Mesenchymal stem cell (in vitro differentiated cells and primary cell): ENCODE data around the gene CHST12.

ENCODE experiments used
- DNase-seq: peaks from one replicate; pipeline ENCODE4 v3.0.0-alpha.2; 2013
- H2AFZ ChIP-seq: one replicate; pipeline ENCODE4 v1.6.1; 2013; ENCODE audit warnings: low read depth, mild to moderate bottlenecking, control low read depth, inconsistent platforms, low read length, moderate library complexity
- H2AK5ac ChIP-seq: 2 replicates; pipeline ENCODE4 v1.6.1; 2013; ENCODE audit warnings: low read length, moderate library complexity, mild to moderate bottlenecking, inconsistent platforms; ENCODE audit not compliant: severe bottlenecking
- H2BK120ac ChIP-seq: one replicate; pipeline ENCODE4 v1.6.1; 2013; ENCODE audit warnings: low read depth, mild to moderate bottlenecking, inconsistent platforms, low read length, moderate library complexity
- H2BK12ac ChIP-seq, 2 experiments: one replicate each; pipeline ENCODE4 v1.6.1; 2013; ENCODE audit warnings: inconsistent platforms in 2 of 2, low read length in 2 of 2, mild to moderate bottlenecking in 2 of 2, moderate library complexity in 2 of 2, control low read depth in 1 of 2
- H2BK15ac ChIP-seq: one replicate; pipeline ENCODE4 v1.6.1; 2013; ENCODE audit warnings: mild to moderate bottlenecking, low read depth, inconsistent platforms; ENCODE audit not compliant: poor library complexity, severe bottlenecking
- H2BK5ac ChIP-seq: 2 replicates; pipeline ENCODE4 v1.6.1; 2013; ENCODE audit warnings: low read depth, mild to moderate bottlenecking, low read length, control low read depth, inconsistent platforms; ENCODE audit not compliant: poor library complexity, severe bottlenecking
- H3K14ac ChIP-seq, 2 experiments: one replicate each; pipeline ENCODE4 v1.6.1; 2013; ENCODE audit warnings: inconsistent platforms in 2 of 2, low read length in 2 of 2, control low read depth in 1 of 2, mild to moderate bottlenecking in 1 of 2, moderate library complexity in 1 of 2
- H3K18ac ChIP-seq, 2 experiments: one replicate each; pipeline ENCODE4 v1.6.1; 2013; ENCODE audit warnings: inconsistent platforms in 2 of 2, low read length in 2 of 2, control low read depth in 1 of 2, low read depth in 1 of 2, mild to moderate bottlenecking in 1 of 2
- H3K23ac ChIP-seq, 2 experiments: one replicate each; pipeline ENCODE4 v1.6.1; 2013; ENCODE audit warnings: inconsistent platforms in 2 of 2, low read length in 2 of 2, mild to moderate bottlenecking in 2 of 2, moderate library complexity in 2 of 2, control low read depth in 1 of 2
- H3K27ac ChIP-seq: 2 replicates; pipeline ENCODE4 v1.5.1; 2013; ENCODE audit warnings: mild to moderate bottlenecking, moderate library complexity, low read length, control low read depth, inconsistent platforms; ENCODE audit not compliant: poor library complexity, severe bottlenecking
- H3K27me3 ChIP-seq, 2 experiments: 2 replicates each; pipeline versions ENCODE4 v1.6.1 to v1.7.0; 2013; ENCODE audit warnings: low read length in 2 of 2, mild to moderate bottlenecking in 2 of 2, moderate library complexity in 2 of 2, control low read depth in 1 of 2, inconsistent platforms in 1 of 2; ENCODE audit not compliant: control insufficient read depth in 1 of 2, insufficient read depth in 1 of 2
- H3K36me3 ChIP-seq, 2 experiments: 2 replicates each; pipeline versions ENCODE4 v1.6.1 to v1.7.0; 2013; ENCODE audit warnings: low read length in 2 of 2, control low read depth in 1 of 2, inconsistent platforms in 1 of 2, low read depth in 1 of 2, mild to moderate bottlenecking in 1 of 2; ENCODE audit not compliant: insufficient read depth in 2 of 2, control insufficient read depth in 1 of 2
- H3K4ac ChIP-seq, 2 experiments: one replicate each; pipeline ENCODE4 v1.6.1; 2013; ENCODE audit warnings: inconsistent platforms in 2 of 2, low read length in 2 of 2, mild to moderate bottlenecking in 2 of 2, moderate library complexity in 2 of 2, control low read depth in 1 of 2, low read depth in 1 of 2
- H3K4me1 ChIP-seq: 2 replicates; pipeline ENCODE4 v1.6.1; 2013; ENCODE audit warnings: low read depth, low read length, control low read depth; ENCODE audit not compliant: control insufficient read depth, insufficient read depth
- H3K4me2 ChIP-seq: 2 replicates; pipeline ENCODE4 v1.6.1; 2013; ENCODE audit warnings: low read length, mild to moderate bottlenecking, inconsistent platforms; ENCODE audit not compliant: poor library complexity, severe bottlenecking
- H3K4me3 ChIP-seq, 2 experiments: 2 replicates each; pipeline versions ENCODE4 v1.5.1 to v1.7.0; 2013; ENCODE audit warnings: low read length in 2 of 2, mild to moderate bottlenecking in 2 of 2, control low read depth in 1 of 2, low read depth in 1 of 2; ENCODE audit not compliant: insufficient read depth in 1 of 2
- H3K79me1 ChIP-seq: replicated peaks from 2 replicates; pipeline ENCODE4 v1.6.1; 2013; ENCODE audit warnings: mild to moderate bottlenecking, control low read depth, low read length, inconsistent platforms; ENCODE audit not compliant: poor library complexity, severe bottlenecking
- H3K9ac ChIP-seq: 2 replicates; pipeline ENCODE4 v1.7.0; 2013; ENCODE audit warnings: mild to moderate bottlenecking, low read length, moderate library complexity
- H3K9me3 ChIP-seq: 2 replicates; pipeline ENCODE4 v1.7.0; 2013; ENCODE audit warnings: mild to moderate bottlenecking, low read length; ENCODE audit not compliant: control insufficient read depth
- H4K8ac ChIP-seq: one replicate; pipeline ENCODE4 v1.6.1; 2013; ENCODE audit warnings: inconsistent platforms, mild to moderate bottlenecking, low read length, moderate library complexity
- H4K91ac ChIP-seq: one replicate; pipeline ENCODE4 v1.6.1; 2013; ENCODE audit warnings: mild to moderate bottlenecking, low read length, inconsistent platforms
- WGBS: methylation state at CpG from one replicate; pipeline ENCODE4 v1.1.7; 2013; ENCODE audit warnings: mixed read lengths; 5-methylcytosine and 5-hydroxymethylcytosine counted together

CHST12 gene

DNA sequence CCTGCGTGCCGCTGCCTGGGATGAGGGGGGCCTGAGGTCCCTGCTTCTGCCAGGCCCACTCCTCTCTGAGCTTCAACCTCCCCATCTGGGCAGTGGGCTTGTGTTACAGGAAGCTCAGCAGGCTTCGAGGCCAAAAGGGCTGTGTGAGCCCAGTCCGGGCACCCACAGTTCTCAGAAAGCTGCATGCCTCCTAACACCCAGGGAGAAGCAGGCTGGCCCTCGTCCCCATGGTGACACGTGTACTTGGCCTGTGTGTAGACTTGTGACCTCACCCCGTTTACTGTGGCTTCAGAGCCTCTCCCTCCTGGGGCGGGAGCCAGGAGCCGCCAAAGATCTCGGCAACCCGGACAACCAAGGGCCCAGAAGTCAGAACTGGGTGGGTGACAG, 75.0 kb downstream of the CHST12 start:
- Histone ChIP-seq H3K4me3 (no peak overlapping the region), H3K9me3 (peaks cover 9% of the 10 kb centered on the region)
- 75% methylated on average over 11 of the region's 11 CpGs for WGBS

DNA sequence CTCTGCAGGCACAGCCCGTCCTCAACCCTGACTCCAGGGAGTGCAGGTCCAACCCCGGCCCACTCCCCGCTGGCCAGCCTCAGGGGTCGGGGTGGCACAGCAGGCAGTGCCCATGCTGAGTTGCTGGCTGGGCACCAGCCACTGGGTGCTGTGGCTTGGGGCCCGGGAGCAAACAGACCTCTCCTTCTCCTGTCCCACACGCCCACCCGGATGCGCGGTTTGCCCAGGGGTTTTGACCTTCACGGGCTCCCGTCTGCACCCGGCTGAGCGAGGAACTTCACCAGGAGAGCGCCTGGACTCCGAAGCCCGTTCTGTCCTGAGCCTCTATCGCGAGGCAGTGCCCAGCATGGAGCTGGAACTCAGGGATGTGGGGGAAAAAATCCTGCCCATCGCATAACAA, 75.4 kb downstream of the CHST12 start:
- DNase-seq, result no peak
- no peak overlapping the region for H3K4me3 ChIP-seq
- no peak overlapping the region for H3K18ac ChIP-seq
- no peak overlapping the region for H2BK15ac ChIP-seq
- no peak overlapping the region for H2BK120ac ChIP-seq
- no peak overlapping the region for H3K4ac ChIP-seq
- no peak overlapping the region for H3K27ac ChIP-seq
- no peak overlapping the region for H3K23ac ChIP-seq
- H2AFZ ChIP-seq, result no peak overlapping the region
- H3K27me3 ChIP-seq, result peaks cover 13 to 43% of the 10 kb centered on the region in 2 experiments
- H3K4me1 ChIP-seq, result peaks cover 40% of the 10 kb centered on the region
- peaks cover 9% of the 10 kb centered on the region for H3K9me3 ChIP-seq
- H2BK5ac ChIP-seq, result no peak overlapping the region
- H2BK12ac ChIP-seq, result no peak overlapping the region
- no peaks in the 10 kb centered on the region for H3K36me3 ChIP-seq
- H3K9ac ChIP-seq, result peak overlapping the region; percentile 61
- peaks cover 4% of the 10 kb centered on the region for H3K79me1 ChIP-seq
- no peak overlapping the region for H2AK5ac ChIP-seq
- no peak overlapping the region for H3K4me2 ChIP-seq
- H4K91ac ChIP-seq, result no peak overlapping the region
- H3K14ac ChIP-seq, result no peak overlapping the region
- H4K8ac ChIP-seq, result no peak overlapping the region
- WGBS, result 90% methylated on average over 19 of the region's 19 CpGs

More for the DNA sequence above, 75.0 kb downstream of the CHST12 start:
- DNase-seq, result no peak
- Histone ChIP-seq H3K14ac (peak overlapping the region in 1 of 2 experiments; percentile 26), H3K4me2 (no peak overlapping the region), H3K27me3 (peaks cover 13 to 39% of the 10 kb centered on the region in 2 experiments), H3K4me1 (peaks cover 40% of the 10 kb centered on the region), H3K79me1 (peaks cover 4% of the 10 kb centered on the region), H4K8ac (no peak overlapping the region), H2AK5ac (peak overlapping the region; percentile 90), H4K91ac (no peak overlapping the region), H3K18ac (no peak overlapping the region), H2BK12ac (peak overlapping the region in 1 of 2 experiments; percentile 34), H2BK5ac (no peak overlapping the region), H2BK120ac (peak overlapping the region; percentile 2), H3K36me3 (no peaks in the 10 kb centered on the region), H3K4ac (peak overlapping the region in 1 of 2 experiments; percentile 13), H2AFZ (no peak overlapping the region), H3K23ac (no peak overlapping the region), H2BK15ac (no peak overlapping the region), H3K9ac (peak overlapping the region; percentile 61), H3K27ac (no peak overlapping the region)

DNA sequence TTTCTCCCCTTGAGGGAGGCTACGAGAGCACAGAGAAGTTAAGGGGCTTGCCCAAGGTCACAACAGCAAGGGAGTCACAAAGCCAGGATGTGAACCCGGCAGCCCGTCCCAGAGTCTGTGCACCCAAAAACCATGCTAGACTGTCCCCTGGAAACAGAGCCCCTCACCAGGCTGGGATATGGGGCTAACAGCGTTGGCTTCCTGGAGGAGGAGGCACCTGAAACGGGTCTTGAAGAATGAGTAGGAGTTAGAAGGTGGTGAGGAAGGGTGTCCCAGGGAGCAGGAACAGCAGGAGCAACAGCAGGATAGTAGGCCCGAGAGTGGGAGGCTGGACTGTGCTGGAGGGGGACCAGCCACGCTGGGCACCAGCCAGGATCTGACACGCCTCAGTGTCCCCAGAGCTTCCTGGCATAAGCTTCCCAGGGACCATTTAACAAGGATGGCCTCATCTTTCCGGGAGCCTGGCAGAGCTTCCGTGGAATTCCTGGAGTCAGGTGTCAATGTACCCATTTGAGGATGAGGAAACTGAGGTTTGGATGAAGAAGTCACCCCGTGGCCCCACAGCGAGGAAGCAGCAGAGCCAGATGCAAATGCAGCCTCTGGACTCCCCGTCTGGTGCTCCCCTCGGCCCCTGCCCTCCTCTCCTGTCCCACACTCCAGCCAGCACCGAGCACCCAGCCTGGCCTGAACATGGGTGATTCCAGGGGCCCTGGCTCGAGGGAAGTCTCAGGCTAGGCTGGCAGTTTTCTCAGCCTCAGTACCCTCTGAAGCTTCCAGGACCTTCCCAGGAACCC, 76.1 kb downstream of the CHST12 start:
- no peak overlapping the region for H2AFZ ChIP-seq
- no peak overlapping the region for H3K4ac ChIP-seq
- H2BK12ac ChIP-seq, result no peak overlapping the region
- H3K18ac ChIP-seq, result no peak overlapping the region
- H3K23ac ChIP-seq, result no peak overlapping the region
- no peak overlapping the region for H4K91ac ChIP-seq
- no peaks in the 10 kb centered on the region for H3K36me3 ChIP-seq
- no peak overlapping the region for H3K4me2 ChIP-seq
- no peak overlapping the region for H3K27ac ChIP-seq
- H2AK5ac ChIP-seq, result no peak overlapping the region
- H3K4me3 ChIP-seq, result no peak overlapping the region
- no peak overlapping the region for H2BK15ac ChIP-seq
- H3K9me3 ChIP-seq, result peaks cover 9% of the 10 kb centered on the region
- no peak overlapping the region for H4K8ac ChIP-seq
- H3K14ac ChIP-seq, result no peak overlapping the region
- DNase-seq, result no peak
- peaks cover 13 to 43% of the 10 kb centered on the region in 2 experiments for H3K27me3 ChIP-seq
- H3K4me1 ChIP-seq, result peaks cover 40% of the 10 kb centered on the region
- peak overlapping the region; percentile 61 for H3K9ac ChIP-seq
- WGBS, result 88% methylated on average over 16 of the region's 16 CpGs
- no peak overlapping the region for H2BK5ac ChIP-seq
- no peak overlapping the region for H2BK120ac ChIP-seq
- peaks cover 4% of the 10 kb centered on the region for H3K79me1 ChIP-seq

DNA sequence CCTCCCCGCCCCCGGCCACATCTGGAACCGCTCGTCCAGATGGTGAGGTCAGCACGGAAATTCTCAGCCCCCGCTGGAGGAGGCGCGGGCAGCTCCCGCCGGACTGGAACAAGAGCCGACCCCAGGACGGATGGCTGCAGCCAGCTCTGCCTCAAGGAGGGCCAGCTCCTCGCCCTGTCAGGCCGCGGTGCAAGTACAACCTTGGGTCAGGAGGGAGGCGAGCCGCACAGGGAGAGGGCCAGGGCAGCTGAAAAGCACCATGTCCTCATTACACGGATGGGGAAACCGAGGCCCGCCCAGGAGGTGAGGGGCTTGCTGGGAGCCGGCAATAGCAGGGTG, 76.6 kb downstream of the CHST12 start:
- H2BK120ac ChIP-seq, result no peak overlapping the region
- no peak overlapping the region for H3K23ac ChIP-seq
- no peak overlapping the region for H2AK5ac ChIP-seq
- peaks cover 13 to 43% of the 10 kb centered on the region in 2 experiments for H3K27me3 ChIP-seq
- peaks cover 4% of the 10 kb centered on the region for H3K79me1 ChIP-seq
- no peak overlapping the region for H2BK12ac ChIP-seq
- H3K4me2 ChIP-seq, result no peak overlapping the region
- WGBS, result 49% methylated on average over 21 of the region's 21 CpGs
- peaks cover 9% of the 10 kb centered on the region for H3K9me3 ChIP-seq
- H2BK5ac ChIP-seq, result no peak overlapping the region
- H3K36me3 ChIP-seq, result no peaks in the 10 kb centered on the region
- H4K8ac ChIP-seq, result no peak overlapping the region
- H3K4me3 ChIP-seq, result no peak overlapping the region
- H2BK15ac ChIP-seq, result no peak overlapping the region
- peaks cover 40% of the 10 kb centered on the region for H3K4me1 ChIP-seq
- no peak overlapping the region for H3K18ac ChIP-seq
- no peak overlapping the region for H3K14ac ChIP-seq
- H3K9ac ChIP-seq, result no peak overlapping the region
- no peak overlapping the region for H2AFZ ChIP-seq
- H4K91ac ChIP-seq, result no peak overlapping the region
- no peak overlapping the region for H3K4ac ChIP-seq
- no peak for DNase-seq
- no peak overlapping the region for H3K27ac ChIP-seq
